ENCODE results near the gene BZW2.
"Not testable (repeated sequence)": the region's sequence is repeated elsewhere in the genome, so short reads cannot be mapped to it uniquely, and the experiment has no call there.

The BZW2 gene

DNA sequence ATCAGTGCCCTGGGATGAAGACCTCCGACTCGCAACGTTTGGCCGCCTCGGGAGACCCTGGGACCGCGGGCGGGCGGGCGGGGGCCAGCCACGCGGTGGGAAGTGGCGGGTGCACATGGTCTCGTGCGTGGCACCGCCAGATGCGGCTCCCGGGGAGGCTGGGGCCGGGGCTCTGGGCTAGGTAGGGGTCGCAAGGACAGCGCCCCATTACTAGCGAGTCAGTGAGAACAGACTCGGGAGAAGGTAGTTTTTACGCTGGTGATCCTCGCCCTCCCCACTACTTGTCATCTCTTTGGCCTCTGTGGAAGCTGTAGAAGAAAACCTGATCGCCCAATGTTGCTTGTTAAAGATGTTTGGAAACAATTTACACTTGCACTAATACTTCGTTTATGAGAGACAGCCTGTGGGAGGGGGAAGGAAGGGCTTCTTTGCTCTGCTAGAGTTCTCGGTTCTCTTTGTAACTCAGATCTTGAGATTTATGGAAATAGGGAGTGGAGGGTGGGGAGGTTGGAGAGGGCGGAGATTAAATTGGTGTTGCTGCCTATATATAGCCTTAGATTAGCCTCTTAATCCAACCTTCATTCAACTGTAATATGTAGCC, 591 bp downstream of the BZW2 start:
- peak; percentile 6 to 25 for DNase-seq

DNA sequence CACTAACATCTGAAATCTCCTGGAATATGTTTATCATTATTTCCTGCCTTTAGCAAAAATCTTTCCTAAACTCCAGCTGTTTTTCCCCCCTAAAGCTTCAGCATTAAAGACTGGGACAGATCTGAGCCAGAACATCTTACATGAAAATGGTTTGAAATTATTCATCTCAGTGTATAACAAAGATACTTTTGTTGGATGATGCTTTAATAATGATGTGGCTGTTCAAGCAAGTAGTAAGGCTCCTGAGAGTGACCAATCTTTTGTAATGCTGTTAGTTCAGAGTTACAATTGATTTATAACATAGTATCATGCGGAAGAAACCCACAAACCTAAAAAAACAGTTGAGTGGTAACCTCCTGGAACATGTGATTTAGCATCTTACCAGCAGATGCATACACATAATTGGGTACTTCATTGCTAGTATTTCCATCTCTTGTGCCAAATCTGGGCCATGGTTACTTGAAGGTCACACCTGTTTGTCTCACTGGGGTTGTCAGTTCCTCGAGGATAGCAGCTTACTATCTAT, 1.5 kb downstream of the BZW2 start:
- DNase-seq, result no peak

DNA sequence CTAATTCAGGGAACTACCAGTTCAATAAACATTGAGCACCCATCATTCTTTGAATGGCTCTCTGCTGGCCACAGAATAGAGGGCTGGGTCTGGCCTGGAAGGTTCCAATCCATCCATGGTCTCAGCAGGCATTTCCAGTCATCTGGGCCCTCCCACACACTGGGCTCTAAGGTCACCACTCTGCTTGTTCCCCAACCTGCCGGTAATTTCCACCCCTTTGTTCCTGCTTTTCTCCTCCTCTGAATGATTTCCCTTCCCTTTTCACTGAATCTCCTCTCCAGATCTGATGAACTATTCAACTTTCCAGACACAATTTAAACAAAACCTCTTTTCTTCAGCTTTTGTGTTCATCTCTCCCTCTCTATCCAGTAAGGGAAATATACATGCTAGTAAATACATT, 2.6 kb downstream of the BZW2 start:
- DNase-seq, result no peak

DNA sequence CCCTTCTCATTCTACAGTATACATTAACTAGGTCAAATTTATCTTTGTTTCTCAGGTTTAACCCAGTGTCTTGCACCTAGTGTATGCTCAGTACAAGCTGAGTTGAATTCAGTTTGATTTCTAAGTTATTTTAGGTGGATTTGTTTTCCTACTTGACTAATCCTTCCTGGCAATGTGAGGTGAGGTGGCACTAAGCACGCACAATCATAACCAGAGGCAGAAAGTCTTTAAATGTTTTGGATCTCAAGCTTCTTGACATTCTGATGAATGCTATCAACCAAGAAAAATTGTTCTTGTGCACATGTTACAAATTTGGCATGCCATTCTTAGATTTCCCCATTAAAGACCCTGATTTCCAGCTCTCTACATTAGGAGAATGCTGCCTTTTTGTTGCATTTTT, 3.2 kb downstream of the BZW2 start:
- DNase-seq, result no peak

- no peak for DNase-seq
Observed at GRCh38 chr7:16650266-16650665, 4.3 kb downstream of the BZW2 start.

GRCh38 chr7:16651396-16652239, 5.6 kb downstream of the BZW2 start:
- DNase-seq, result no peak

- DNase-seq, result no peak
Observed at GRCh38 chr7:16652240-16652583, 6.2 kb downstream of the BZW2 start.

- no peak for DNase-seq
Observed at GRCh38 chr7:16652888-16653287, 6.9 kb downstream of the BZW2 start.

- no peak for DNase-seq
Observed at GRCh38 chr7:16655394-16655793, 9.4 kb downstream of the BZW2 start.

GRCh38 chr7:16656141-16656540, 10.2 kb downstream of the BZW2 start:
- no peak for DNase-seq

- DNase-seq, result no peak
Observed at GRCh38 chr7:16657656-16658279, 11.8 kb downstream of the BZW2 start.

DNA sequence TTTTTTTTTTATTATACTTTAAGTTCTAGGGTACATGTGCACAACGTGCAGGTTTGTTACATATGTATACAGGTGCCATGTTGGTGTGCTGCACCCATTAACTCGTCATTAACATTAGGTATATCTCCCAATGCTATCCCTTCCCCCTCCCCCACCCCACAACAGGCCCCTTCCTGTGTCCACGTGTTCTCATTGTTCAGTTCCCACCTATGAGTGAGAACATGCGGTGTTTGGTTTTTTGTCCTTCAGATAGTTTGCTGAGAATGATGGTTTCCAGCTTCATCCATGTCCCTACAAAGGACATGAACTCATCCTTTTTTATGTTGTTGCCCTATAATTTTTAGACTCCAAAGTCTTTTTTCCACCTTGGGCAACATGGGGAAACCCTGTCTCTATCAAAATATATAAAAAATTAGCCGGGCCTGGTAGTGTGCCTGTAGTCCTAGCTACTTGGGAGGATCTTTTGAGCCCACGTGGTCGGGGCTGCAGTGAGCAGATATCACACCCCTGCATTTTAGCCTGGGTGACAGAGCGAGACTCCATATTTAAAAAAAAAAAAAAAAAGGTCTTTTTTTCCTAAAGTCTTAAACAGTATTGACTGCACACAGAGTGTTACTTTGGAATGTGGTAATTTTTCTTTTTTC, 14.0 kb downstream of the BZW2 start:
- not testable (repeated sequence) for DNase-seq

DNA sequence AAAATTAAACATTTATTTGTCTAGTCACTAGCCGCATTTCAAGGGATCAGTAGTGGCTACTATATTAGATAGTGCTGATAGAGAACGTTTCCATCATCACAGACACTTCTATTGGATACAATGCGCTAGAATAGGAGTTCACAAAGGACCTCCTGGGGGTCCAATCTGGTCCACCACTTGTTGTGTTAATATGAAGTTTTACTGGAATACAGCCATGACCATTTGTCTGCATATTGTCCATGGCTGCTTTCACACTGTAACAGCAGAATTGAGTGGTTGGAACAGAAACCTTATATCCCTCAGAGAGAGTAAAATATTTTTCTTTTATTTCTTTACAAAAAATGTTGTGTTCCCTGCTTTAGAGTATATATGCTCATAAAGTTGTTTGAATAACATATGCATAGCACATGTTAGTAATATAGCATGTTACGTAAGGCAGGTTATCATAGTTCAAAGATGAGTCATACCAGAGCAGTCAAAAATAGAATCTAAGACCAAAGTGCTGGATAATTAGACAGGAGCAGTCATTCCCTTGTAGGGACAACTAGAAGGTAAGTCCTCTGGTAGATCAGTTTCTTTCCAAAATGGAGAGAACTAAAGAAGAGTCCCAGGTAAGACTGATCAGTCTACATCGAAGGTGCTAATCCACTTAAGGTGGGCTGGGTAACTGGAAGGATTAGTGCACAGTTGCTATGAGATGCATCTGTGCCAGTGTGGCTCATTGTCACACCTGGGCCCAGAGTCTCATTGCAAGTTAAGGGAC, 14.9 kb downstream of the BZW2 start:
- DNase-seq, result peak in 1 of 2 experiments; percentile 2

DNA sequence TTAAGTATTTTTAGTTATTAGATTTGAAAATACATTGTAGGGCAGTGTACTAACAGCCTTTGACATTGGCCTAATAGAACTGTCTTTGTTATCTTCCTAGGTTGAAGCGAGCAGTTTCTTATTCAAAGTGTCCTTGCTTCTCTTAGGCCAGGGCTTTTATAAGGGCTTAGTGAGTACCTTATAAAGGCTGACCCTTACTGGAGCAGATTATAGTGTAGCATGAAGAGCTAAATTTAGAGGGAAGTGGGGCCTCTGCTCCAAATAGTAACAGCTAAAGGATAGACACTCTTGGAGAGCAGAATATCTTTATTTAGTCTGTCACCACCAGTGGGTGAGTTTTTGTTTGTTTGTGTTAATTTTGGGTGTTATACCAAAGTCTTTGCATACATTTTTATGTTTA, 15.9 kb downstream of the BZW2 start:
- DNase-seq, result no peak

- DNase-seq, result no peak
Observed at GRCh38 chr7:16667355-16667754, 21.4 kb downstream of the BZW2 start.

DNA sequence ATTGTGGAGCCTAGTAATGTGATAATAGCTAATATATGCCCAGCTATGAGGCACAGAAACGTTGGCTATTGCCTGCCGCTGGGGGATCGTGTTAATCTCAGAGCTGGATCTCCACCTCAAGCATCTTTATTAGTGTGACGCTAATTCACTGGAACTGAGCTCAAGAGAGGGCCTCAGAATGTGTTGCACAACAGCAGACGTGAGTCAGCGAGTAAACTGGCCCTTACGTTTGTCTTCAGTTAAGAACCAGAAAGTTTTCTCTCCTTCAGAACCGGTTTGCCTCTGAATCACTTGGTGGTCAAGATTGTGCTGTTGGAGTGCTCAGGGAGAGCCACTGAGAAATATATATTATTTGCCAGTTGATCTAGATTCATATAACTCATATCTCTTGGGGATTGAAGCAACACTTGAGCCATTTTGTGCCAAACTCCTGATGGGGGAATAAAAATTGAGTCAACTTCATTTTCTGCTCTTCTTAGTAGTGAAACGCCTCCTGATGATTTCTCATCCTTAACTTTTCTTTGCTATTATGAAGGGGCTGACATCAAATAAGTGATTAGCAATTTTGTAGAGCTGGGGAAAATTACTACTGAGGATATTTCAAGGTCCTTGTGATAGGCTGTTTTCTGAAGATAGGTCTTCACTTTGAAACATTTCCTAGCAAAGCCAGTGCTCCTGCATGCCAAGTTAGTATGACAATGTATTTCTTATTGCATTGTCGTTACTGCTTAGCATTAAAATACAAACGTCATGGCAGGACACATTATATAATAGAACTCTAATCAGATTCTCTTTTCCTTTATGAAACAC, 22.3 kb downstream of the BZW2 start:
- DNase-seq, result no peak

DNA sequence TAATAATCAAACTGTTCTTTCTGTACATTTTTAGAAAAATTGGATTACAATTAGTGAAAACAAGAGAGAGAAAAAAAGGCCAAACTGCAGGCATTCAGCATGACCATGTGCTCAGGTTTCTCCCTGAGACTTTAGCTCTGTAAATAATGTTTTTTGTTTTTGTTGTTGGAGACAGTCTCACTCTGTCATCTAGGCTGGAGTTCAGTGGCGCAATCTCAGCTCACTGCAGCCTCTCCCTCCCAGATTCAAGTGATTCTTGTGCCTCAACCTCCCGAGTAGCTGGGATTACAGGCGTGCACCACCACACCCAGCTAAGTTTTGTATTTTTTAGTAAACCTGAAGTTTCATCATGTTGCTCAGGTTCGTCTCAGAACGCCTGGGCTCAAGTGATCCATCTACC, 23.0 kb downstream of the BZW2 start:
- no peak for DNase-seq

GRCh38 chr7:16669581-16669980, 23.6 kb downstream of the BZW2 start:
- DNase-seq, result no peak

DNA sequence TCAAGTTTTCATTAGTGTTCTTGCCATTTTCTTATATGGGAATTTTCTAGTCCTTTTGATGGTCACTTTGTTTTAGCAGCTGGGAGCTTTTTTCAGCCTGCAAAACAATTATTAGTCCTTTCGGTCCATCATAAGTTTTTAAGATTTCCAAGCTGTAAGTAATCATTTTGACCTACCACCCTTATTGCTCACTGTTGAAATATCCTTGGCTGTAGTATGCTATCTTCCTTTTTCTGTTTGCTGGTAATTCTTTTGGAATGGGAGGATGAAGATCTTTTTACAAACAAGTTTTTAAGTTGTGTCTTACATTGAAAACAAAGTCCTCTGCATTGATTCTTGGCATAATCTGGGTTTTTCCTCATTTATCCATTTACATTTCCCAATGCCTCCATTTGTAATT, 24.0 kb downstream of the BZW2 start:
- DNase-seq, result no peak

DNA sequence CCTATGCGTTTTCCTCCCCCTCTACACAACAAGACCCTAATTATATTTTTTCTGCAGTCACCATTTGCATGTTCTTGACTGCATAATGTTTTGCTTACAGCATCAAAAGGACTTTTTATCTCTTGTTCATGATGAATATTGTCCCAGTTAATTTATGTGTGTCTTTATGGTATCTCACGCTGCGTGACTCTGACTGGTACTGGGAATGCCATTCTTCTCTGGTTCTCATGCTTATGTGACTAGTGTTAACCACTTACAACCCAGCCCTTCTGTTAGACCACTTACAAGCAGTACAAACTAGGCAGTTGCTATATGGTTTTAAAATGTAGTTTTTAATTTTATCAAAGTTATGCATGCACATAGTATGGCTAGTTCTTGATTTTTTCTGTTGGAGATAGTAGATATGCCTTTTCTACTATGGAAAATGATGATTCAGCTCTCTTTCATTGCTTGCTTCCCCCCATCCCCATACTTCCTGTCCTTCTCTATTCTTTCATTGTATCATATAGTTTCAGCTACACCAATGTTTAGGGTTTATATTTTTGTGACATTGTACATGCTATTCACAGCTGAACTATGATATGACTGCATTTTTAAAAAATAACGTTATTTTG, 24.9 kb downstream of the BZW2 start:
- DNase-seq, result no peak

- DNase-seq, result no peak
Observed at GRCh38 chr7:16671811-16672210, 25.8 kb downstream of the BZW2 start.

Data from Kasumi-1 (cell line).